ENCODE data around the gene GAREM1. TPM values are rescaled to one million over a fixed set of nuclear protein-coding genes. Genes with fewer than 3 reads are reported as not detected.

GAREM1 gene
- total RNA-seq, 1 donor from 2014 or later, result 40.3 TPM

- DNase-seq (ENCODE audit: low read depth), result peak; percentile 87
These were observed 45.2 kb downstream of the GAREM1 start for GRCh38 chr18:32425466-32425865.

- DNase-seq (ENCODE audit: low read depth), result no peak
These were observed 46.0 kb downstream of the GAREM1 start for GRCh38 chr18:32424696-32425095.

- DNase-seq (ENCODE audit: low read depth), result no peak
These were observed 47.5 kb downstream of the GAREM1 start for GRCh38 chr18:32422978-32423740.

- no peak for DNase-seq (ENCODE audit: low read depth)
These were observed 48.5 kb downstream of the GAREM1 start for GRCh38 chr18:32422201-32422600.

- DNase-seq (ENCODE audit: low read depth), result no peak
These were observed 50.5 kb downstream of the GAREM1 start for GRCh38 chr18:32420084-32420750.

- DNase-seq (ENCODE audit: low read depth), result no peak
These were observed 52.5 kb downstream of the GAREM1 start for GRCh38 chr18:32418148-32418547.

GRCh38 chr18:32405588-32405987 is 65.1 kb downstream of the GAREM1 start:
- no peak for DNase-seq (ENCODE audit: low read depth)

GRCh38 chr18:32401621-32402020 is 69.1 kb downstream of the GAREM1 start:
- DNase-seq (ENCODE audit: low read depth), result no peak

- DNase-seq (ENCODE audit: low read depth), result no peak
These were observed 77.3 kb downstream of the GAREM1 start for GRCh38 chr18:32393407-32393806.

GRCh38 chr18:32391126-32391525 is 79.6 kb downstream of the GAREM1 start:
- no peak for DNase-seq (ENCODE audit: low read depth)

GRCh38 chr18:32389858-32390257 is 80.8 kb downstream of the GAREM1 start:
- DNase-seq (ENCODE audit: low read depth), result peak; percentile 67

- no peak for DNase-seq (ENCODE audit: low read depth)
These were observed 81.5 kb downstream of the GAREM1 start for GRCh38 chr18:32389191-32389590.

- DNase-seq (ENCODE audit: low read depth), result no peak
These were observed 84.2 kb downstream of the GAREM1 start for GRCh38 chr18:32386471-32386870.

GRCh38 chr18:32383050-32383819 is 87.4 kb downstream of the GAREM1 start:
- peak; percentile 100 for DNase-seq (ENCODE audit: low read depth)

GRCh38 chr18:32381761-32382160 is 88.9 kb downstream of the GAREM1 start:
- DNase-seq (ENCODE audit: low read depth), result no peak

GRCh38 chr18:32380559-32380958 is 90.1 kb downstream of the GAREM1 start:
- DNase-seq (ENCODE audit: low read depth), result no peak

- no peak for DNase-seq (ENCODE audit: low read depth)
These were observed 90.8 kb downstream of the GAREM1 start for GRCh38 chr18:32379891-32380290.

- peak; percentile 37 for DNase-seq (ENCODE audit: low read depth)
These were observed 92.0 kb downstream of the GAREM1 start for GRCh38 chr18:32378705-32379104.

GRCh38 chr18:32373995-32374394 is 96.7 kb downstream of the GAREM1 start:
- DNase-seq (ENCODE audit: low read depth), result peak; percentile 87

GRCh38 chr18:32373505-32373904 is 97.2 kb downstream of the GAREM1 start:
- no peak for DNase-seq (ENCODE audit: low read depth)

GRCh38 chr18:32372381-32373061 is 98.2 kb downstream of the GAREM1 start:
- DNase-seq (ENCODE audit: low read depth), result peak; percentile 95

- DNase-seq (ENCODE audit: low read depth), result no peak
These were observed 98.7 kb downstream of the GAREM1 start for GRCh38 chr18:32372047-32372380.
